SU-DHL-6 (cell line): ENCODE results near the gene USP11.

Experiments
- H2AFZ ChIP-seq: fragments of 200-600 bp; sonication (generic); 2 replicates; pipeline ENCODE4 v1.6.1; 2014; ENCODE audit warnings: low read depth, mild to moderate bottlenecking, moderate library complexity, mixed read lengths, antibody characterized with exemption, low read length; ENCODE audit not compliant: severe bottlenecking
- H3F3A ChIP-seq: fragments of 200-600 bp; shearing (Covaris generic); 2 replicates; pipeline ENCODE4 v1.6.0; 2016; ENCODE audit warnings: antibody characterized with exemption, mild to moderate bottlenecking; ENCODE audit not compliant: insufficient read depth
- H3K27ac ChIP-seq: fragments of 200-600 bp; sonication (generic); 2 replicates; pipeline ENCODE4 v1.5.1; 2016; ENCODE audit warnings: low read depth, mild to moderate bottlenecking, low read length, moderate library complexity, mixed read lengths
- H3K27me3 ChIP-seq: fragments of 200-600 bp; sonication (generic), shearing (Covaris generic); 2 replicates; pipeline ENCODE4 v1.6.0; 2014; ENCODE audit warnings: mild to moderate bottlenecking, low read length
- H3K36me3 ChIP-seq: fragments of 200-600 bp; sonication (generic); 2 replicates; pipeline ENCODE4 v1.6.1; 2014; ENCODE audit warnings: mild to moderate bottlenecking, low read length, mixed read lengths
- H3K4me2 ChIP-seq: fragments of 300-600, 200-600 bp; shearing (Covaris generic), sonication (generic); 2 replicates; pipeline ENCODE4 v1.6.0; 2014; ENCODE audit warnings: low read length, low read depth, mild to moderate bottlenecking; ENCODE audit not compliant: poor library complexity, severe bottlenecking
- H3K4me3 ChIP-seq: fragments of 200-600 bp; sonication (generic); 2 replicates; pipeline ENCODE4 v1.5.1; 2014; ENCODE audit warnings: antibody characterized with exemption, low read length, mild to moderate bottlenecking, mixed read lengths; ENCODE audit not compliant: insufficient read depth, poor library complexity, severe bottlenecking
- H3K79me2 ChIP-seq: fragments of 200-600 bp; sonication (generic); 2 replicates; pipeline ENCODE4 v1.6.1; 2014; ENCODE audit warnings: mild to moderate bottlenecking, low read length, moderate library complexity; ENCODE audit not compliant: insufficient read depth
- H3K9ac ChIP-seq: fragments of 200-600 bp; sonication (generic); 2 replicates; pipeline ENCODE4 v1.7.0; 2014; ENCODE audit warnings: mild to moderate bottlenecking, low read length
- H3K9me2 ChIP-seq: fragments of 200-600 bp; sonication (generic); replicated peaks from 2 replicates; pipeline ENCODE4 v1.6.1; 2014; ENCODE audit warnings: low read length; ENCODE audit not compliant: insufficient read depth
- H3K9me3 ChIP-seq: fragments of 200-600 bp; sonication (generic); 2 replicates; pipeline ENCODE4 v1.6.1; 2014; ENCODE audit warnings: low read length, mixed read lengths; ENCODE audit not compliant: insufficient read depth
- H4K20me1 ChIP-seq: fragments of 200-600 bp; sonication (generic); 2 replicates; pipeline ENCODE4 v1.6.1; 2014; ENCODE audit warnings: low read depth, mild to moderate bottlenecking, antibody characterized with exemption, low read length, moderate library complexity, mixed read lengths
- EZH2phosphoT487 ChIP-seq: fragments of 200-600 bp; sonication (generic), shearing (Covaris generic); conservative IDR thresholded peaks from 2 replicates; pipeline ENCODE4 v1.6.1; 2018; ENCODE audit warnings: mild to moderate bottlenecking, antibody characterized with exemption, low read length, moderate library complexity, mixed read lengths
- TF ChIP-seq, protein P1 (sequence below): fragments of 200-600 bp; sonication (generic); IDR thresholded peaks from one replicate; pipeline ENCODE4 v1.5.1; 2017; ENCODE audit warnings: antibody characterized with exemption, mild to moderate bottlenecking, low read length, moderate library complexity; ENCODE audit not compliant: insufficient read depth, poor library complexity, severe bottlenecking

The USP11 gene

DNA sequence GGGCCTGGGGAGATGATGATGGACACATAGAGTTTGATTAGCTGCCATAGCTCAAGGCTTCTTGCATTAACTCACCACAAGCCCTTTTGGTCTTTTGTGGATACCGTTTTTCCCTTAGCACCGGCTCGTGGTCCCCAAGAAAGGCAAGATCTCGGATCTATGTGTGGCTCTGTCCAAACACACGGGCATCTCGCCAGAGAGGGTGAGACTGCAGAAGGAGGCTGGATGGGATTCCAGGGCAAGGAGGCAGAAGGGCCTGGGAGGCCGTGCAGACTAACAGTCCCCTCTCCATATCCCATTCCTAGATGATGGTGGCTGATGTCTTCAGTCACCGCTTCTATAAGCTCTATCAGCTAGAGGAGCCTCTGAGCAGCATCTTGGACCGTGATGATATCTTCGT, 9.5 kb downstream of the USP11 start:
- H3K36me3 ChIP-seq = no peaks in the 10 kb centered on the region
- H3F3A ChIP-seq = no peaks in the 10 kb centered on the region
- H3K4me3 ChIP-seq = no peak overlapping the region
- H2AFZ ChIP-seq = no peak overlapping the region
- no peaks in the 10 kb centered on the region for H3K27me3 ChIP-seq
- peaks cover 7% of the 10 kb centered on the region for H3K79me2 ChIP-seq
- H3K9me3 ChIP-seq = no peaks in the 10 kb centered on the region
- H4K20me1 ChIP-seq = no peaks in the 10 kb centered on the region
- H3K27ac ChIP-seq = no peak overlapping the region
- H3K9ac ChIP-seq = no peak overlapping the region
- no peak overlapping the region for H3K4me2 ChIP-seq
- no peaks in the 10 kb centered on the region for H3K9me2 ChIP-seq
- TF ChIP-seq EZH2phosphoT487 = no peak
- TF ChIP-seq, protein P1, sequence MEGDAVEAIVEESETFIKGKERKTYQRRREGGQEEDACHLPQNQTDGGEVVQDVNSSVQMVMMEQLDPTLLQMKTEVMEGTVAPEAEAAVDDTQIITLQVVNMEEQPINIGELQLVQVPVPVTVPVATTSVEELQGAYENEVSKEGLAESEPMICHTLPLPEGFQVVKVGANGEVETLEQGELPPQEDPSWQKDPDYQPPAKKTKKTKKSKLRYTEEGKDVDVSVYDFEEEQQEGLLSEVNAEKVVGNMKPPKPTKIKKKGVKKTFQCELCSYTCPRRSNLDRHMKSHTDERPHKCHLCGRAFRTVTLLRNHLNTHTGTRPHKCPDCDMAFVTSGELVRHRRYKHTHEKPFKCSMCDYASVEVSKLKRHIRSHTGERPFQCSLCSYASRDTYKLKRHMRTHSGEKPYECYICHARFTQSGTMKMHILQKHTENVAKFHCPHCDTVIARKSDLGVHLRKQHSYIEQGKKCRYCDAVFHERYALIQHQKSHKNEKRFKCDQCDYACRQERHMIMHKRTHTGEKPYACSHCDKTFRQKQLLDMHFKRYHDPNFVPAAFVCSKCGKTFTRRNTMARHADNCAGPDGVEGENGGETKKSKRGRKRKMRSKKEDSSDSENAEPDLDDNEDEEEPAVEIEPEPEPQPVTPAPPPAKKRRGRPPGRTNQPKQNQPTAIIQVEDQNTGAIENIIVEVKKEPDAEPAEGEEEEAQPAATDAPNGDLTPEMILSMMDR = no peak

DNA sequence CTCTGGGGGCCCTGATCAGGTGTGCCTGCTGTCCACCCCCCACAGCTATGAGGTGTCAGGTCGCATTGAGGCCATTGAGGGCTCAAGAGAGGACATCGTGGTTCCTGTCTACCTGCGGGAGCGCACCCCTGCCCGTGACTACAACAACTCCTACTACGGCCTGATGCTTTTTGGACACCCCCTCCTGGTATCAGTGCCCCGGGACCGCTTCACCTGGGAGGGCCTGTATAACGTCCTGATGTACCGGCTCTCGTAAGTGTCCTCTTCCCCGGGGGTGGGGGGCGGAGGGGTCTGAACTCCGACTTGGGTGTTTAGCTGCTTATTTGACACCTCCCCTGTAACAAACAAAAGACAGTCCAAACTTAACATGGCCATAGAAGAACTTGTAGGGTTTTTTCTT, 10.5 kb downstream of the USP11 start:
- Histone ChIP-seq H3K79me2 (no peaks in the 10 kb centered on the region), H3K27me3 (no peaks in the 10 kb centered on the region), H3F3A (no peaks in the 10 kb centered on the region), H3K4me2 (no peak overlapping the region), H2AFZ (no peak overlapping the region), H3K27ac (no peak overlapping the region), H3K9me2 (no peaks in the 10 kb centered on the region), H3K9me3 (no peaks in the 10 kb centered on the region), H4K20me1 (no peaks in the 10 kb centered on the region), H3K36me3 (no peaks in the 10 kb centered on the region), H3K4me3 (no peak overlapping the region), H3K9ac (no peak overlapping the region)
- TF ChIP-seq, protein P1 = no peak

DNA sequence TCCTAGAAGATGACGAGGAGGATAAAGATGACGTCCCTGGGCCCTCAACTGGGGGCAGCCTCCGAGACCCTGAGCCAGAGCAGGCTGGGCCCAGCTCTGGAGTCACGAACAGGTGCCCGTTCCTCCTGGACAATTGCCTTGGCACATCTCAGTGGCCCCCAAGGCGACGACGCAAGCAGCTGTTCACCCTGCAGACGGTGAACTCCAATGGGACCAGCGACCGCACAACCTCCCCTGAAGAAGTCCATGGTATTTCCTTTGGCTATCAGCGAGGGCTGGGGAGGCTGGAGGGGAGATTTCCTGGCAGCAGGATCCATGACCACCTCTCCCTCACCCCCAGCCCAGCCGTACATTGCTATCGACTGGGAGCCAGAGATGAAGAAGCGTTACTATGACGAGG, 11.9 kb downstream of the USP11 start:
- H3K9me3 ChIP-seq = no peaks in the 10 kb centered on the region
- no peak for TF ChIP-seq EZH2phosphoT487
- H3K4me3 ChIP-seq = no peak overlapping the region
- no peaks in the 10 kb centered on the region for H3K36me3 ChIP-seq
- no peak overlapping the region for H3K9ac ChIP-seq
- H3K27ac ChIP-seq = no peak overlapping the region
- H3K27me3 ChIP-seq = no peaks in the 10 kb centered on the region
- H2AFZ ChIP-seq = no peak overlapping the region
- no peaks in the 10 kb centered on the region for H3F3A ChIP-seq
- no peaks in the 10 kb centered on the region for H3K9me2 ChIP-seq
- no peak overlapping the region for H3K4me2 ChIP-seq
- no peaks in the 10 kb centered on the region for H3K79me2 ChIP-seq
- H4K20me1 ChIP-seq = no peaks in the 10 kb centered on the region

DNA sequence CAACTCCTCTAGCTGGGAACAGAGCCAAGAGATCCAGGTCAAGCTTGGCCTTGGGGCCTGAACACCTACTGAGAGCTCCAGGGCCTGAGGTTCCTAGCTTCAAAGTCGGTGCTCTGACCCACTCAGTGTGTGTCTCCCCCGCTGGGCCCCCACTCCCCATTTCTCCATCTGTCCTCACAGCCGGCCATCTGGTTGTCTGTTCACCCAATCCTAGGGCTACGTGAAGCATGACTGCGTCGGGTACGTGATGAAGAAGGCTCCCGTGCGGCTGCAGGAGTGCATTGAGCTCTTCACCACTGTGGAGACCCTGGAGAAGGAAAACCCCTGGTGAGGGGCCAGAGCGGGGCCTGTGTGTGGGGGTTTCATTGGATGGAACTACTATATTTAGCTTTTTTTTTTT, 12.3 kb downstream of the USP11 start:
- no peak for TF ChIP-seq EZH2phosphoT487
- TF ChIP-seq, protein P1 = no peak
- H4K20me1 ChIP-seq = no peaks in the 10 kb centered on the region
- no peaks in the 10 kb centered on the region for H3K79me2 ChIP-seq
- no peaks in the 10 kb centered on the region for H3K36me3 ChIP-seq
- H3K4me3 ChIP-seq = no peak overlapping the region
- H3F3A ChIP-seq = no peaks in the 10 kb centered on the region
- H3K9me2 ChIP-seq = no peaks in the 10 kb centered on the region
- no peaks in the 10 kb centered on the region for H3K9me3 ChIP-seq
- H2AFZ ChIP-seq = no peak overlapping the region
- no peak overlapping the region for H3K4me2 ChIP-seq
- no peak overlapping the region for H3K27ac ChIP-seq
- H3K27me3 ChIP-seq = no peaks in the 10 kb centered on the region
- H3K9ac ChIP-seq = no peak overlapping the region
